GM04503 (cell line): Measurements from ENCODE around the gene GALNTL6.
"Not testable (repeated sequence)": the region's sequence is repeated elsewhere in the genome, so short reads cannot be mapped to it uniquely, and the experiment has no call there.

Experiments
- DNase-seq: peaks from one replicate; pipeline ENCODE4 v3.0.0-alpha.2; 2012; ENCODE audit warnings: low read depth

Gene GALNTL6

GRCh38 chr4:172867835-172868234, 1054.6 kb downstream of the GALNTL6 start:
- DNase-seq = no peak

- no peak for DNase-seq
These were observed 1055.1 kb downstream of the GALNTL6 start for GRCh38 chr4:172868271-172868670.

- DNase-seq = no peak
These were observed 1056.5 kb downstream of the GALNTL6 start for GRCh38 chr4:172869621-172870268.

- DNase-seq = no peak
These were observed 1058.2 kb downstream of the GALNTL6 start for GRCh38 chr4:172871381-172871780.

GRCh38 chr4:172874944-172875343, 1061.7 kb downstream of the GALNTL6 start:
- no peak for DNase-seq

GRCh38 chr4:172876394-172876793, 1063.2 kb downstream of the GALNTL6 start:
- DNase-seq = no peak

- DNase-seq = no peak
These were observed 1068.4 kb downstream of the GALNTL6 start for GRCh38 chr4:172881645-172882044.

- not testable (repeated sequence) for DNase-seq
These were observed 1074.2 kb downstream of the GALNTL6 start for GRCh38 chr4:172887358-172887757.

- DNase-seq = no peak
These were observed 1074.8 kb downstream of the GALNTL6 start for GRCh38 chr4:172887959-172888358.

- DNase-seq = no peak
These were observed 1079.1 kb downstream of the GALNTL6 start for GRCh38 chr4:172892300-172892699.

GRCh38 chr4:172895699-172896098, 1082.5 kb downstream of the GALNTL6 start:
- no peak for DNase-seq

- no peak for DNase-seq
These were observed 1083.8 kb downstream of the GALNTL6 start for GRCh38 chr4:172897046-172897445.

- DNase-seq = no peak
These were observed 1085.5 kb downstream of the GALNTL6 start for GRCh38 chr4:172898715-172899114.

GRCh38 chr4:172899861-172900260, 1086.7 kb downstream of the GALNTL6 start:
- no peak for DNase-seq

- no peak for DNase-seq
These were observed 1087.7 kb downstream of the GALNTL6 start for GRCh38 chr4:172900900-172901299.

GRCh38 chr4:172912468-172912867, 1099.3 kb downstream of the GALNTL6 start:
- not testable (repeated sequence) for DNase-seq

- not testable (repeated sequence) for DNase-seq
These were observed 1104.2 kb downstream of the GALNTL6 start for GRCh38 chr4:172917403-172917802.

- DNase-seq = no peak
These were observed 1106.1 kb downstream of the GALNTL6 start for GRCh38 chr4:172919269-172919668.

- DNase-seq = no peak
These were observed 1114.1 kb downstream of the GALNTL6 start for GRCh38 chr4:172927096-172927814.

- DNase-seq = no peak
These were observed 1115.1 kb downstream of the GALNTL6 start for GRCh38 chr4:172928347-172928746.

GRCh38 chr4:172938072-172938829, 1125.0 kb downstream of the GALNTL6 start:
- no peak for DNase-seq

- no peak for DNase-seq
These were observed 1125.7 kb downstream of the GALNTL6 start for GRCh38 chr4:172938870-172939269.

- no peak for DNase-seq
These were observed 1129.6 kb downstream of the GALNTL6 start for GRCh38 chr4:172942840-172943239.
